RWPE2 (cell line): ENCODE results near the gene BMP7.

Experiments used
- ATAC-seq: fragments of 200-7000 bp; cut with Tn5 transposase; 3 replicates; pipeline ENCODE4 v1.9.1; 2021; ENCODE audit warnings: low read depth
- DNase-seq: peaks from one replicate; pipeline ENCODE4 v3.0.0-alpha.2; 2020; ENCODE audit warnings: low spot score
- H3K27ac ChIP-seq: fragments of 450-650 bp; 2 replicates; pipeline ENCODE4 v1.5.1; 2017; ENCODE audit warnings: mild to moderate bottlenecking; ENCODE audit not compliant: poor library complexity, severe bottlenecking
- H3K27me3 ChIP-seq: fragments of 250-450 bp; sonication (Bioruptor Pico); 2 replicates; pipeline ENCODE4 v1.5.1; 2021; ENCODE audit warnings: mild to moderate bottlenecking, moderate library complexity; ENCODE audit not compliant: insufficient read depth, poor library complexity, severe bottlenecking
- H3K36me3 ChIP-seq: fragments of 250-450 bp; sonication (Bioruptor Pico); 2 replicates; pipeline ENCODE4 v1.5.1; 2020; ENCODE audit warnings: low read depth, mild to moderate bottlenecking, moderate library complexity
- H3K4me1 ChIP-seq: fragments of 250-450 bp; sonication (Bioruptor Pico); 2 replicates; pipeline ENCODE4 v1.5.1; 2021; ENCODE audit warnings: mild to moderate bottlenecking, moderate library complexity; ENCODE audit not compliant: insufficient read depth, poor library complexity, severe bottlenecking
- H3K4me3 ChIP-seq: fragments of 250-450 bp; sonication (Bioruptor Pico); 2 replicates; pipeline ENCODE4 v1.5.1; 2021; ENCODE audit warnings: mild to moderate bottlenecking, moderate library complexity; ENCODE audit not compliant: severe bottlenecking
- H3K9me3 ChIP-seq: fragments of 250-450 bp; sonication (Bioruptor Pico); 2 replicates; pipeline ENCODE4 v1.5.1; 2021; ENCODE audit warnings: mild to moderate bottlenecking, moderate library complexity; ENCODE audit not compliant: severe bottlenecking
- CTCF ChIP-seq: fragments of 450-650 bp; IDR thresholded peaks from one replicate; pipeline ENCODE4 v1.5.1; 2017; ENCODE audit warnings: mild to moderate bottlenecking, moderate library complexity; ENCODE audit not compliant: poor library complexity, severe bottlenecking

Gene BMP7

GRCh38 chr20:57212534-57213276, 53.7 kb downstream of the BMP7 start:
- Histone ChIP-seq H3K27ac (peak overlapping the region; percentile 1), H3K9me3 (no peaks in the 10 kb centered on the region), H3K27me3 (no peaks in the 10 kb centered on the region), H3K4me3 (no peak overlapping the region), H3K36me3 (no peaks in the 10 kb centered on the region), H3K4me1 (peaks cover 12% of the 10 kb centered on the region)
- TF ChIP-seq CTCF = no peak
- peak; percentile 99 for DNase-seq
- ATAC-seq = peak; percentile 100

GRCh38 chr20:57211908-57212533, 54.4 kb downstream of the BMP7 start:
- Histone ChIP-seq H3K27me3 (no peaks in the 10 kb centered on the region), H3K4me1 (peaks cover 12% of the 10 kb centered on the region), H3K9me3 (no peaks in the 10 kb centered on the region), H3K4me3 (no peak overlapping the region), H3K27ac (no peak overlapping the region), H3K36me3 (no peaks in the 10 kb centered on the region)
- TF ChIP-seq CTCF = no peak
- ATAC-seq (peak; percentile 15; the same call in 2 of the 3 replicates), DNase-seq (peak; percentile 68)

- Histone ChIP-seq H3K27me3 (no peaks in the 10 kb centered on the region), H3K27ac (no peak overlapping the region), H3K4me1 (peaks cover 12% of the 10 kb centered on the region), H3K4me3 (no peak overlapping the region), H3K36me3 (no peaks in the 10 kb centered on the region), H3K9me3 (no peaks in the 10 kb centered on the region)
- TF ChIP-seq CTCF = no peak
- DNase-seq (no peak), ATAC-seq (no peak)
Measured at GRCh38 chr20:57211406-57211805, 55.0 kb downstream of the BMP7 start.

GRCh38 chr20:57210911-57211280, 55.5 kb downstream of the BMP7 start:
- Histone ChIP-seq H3K27me3 (no peaks in the 10 kb centered on the region), H3K27ac (no peak overlapping the region), H3K9me3 (no peaks in the 10 kb centered on the region), H3K4me3 (no peak overlapping the region), H3K36me3 (no peaks in the 10 kb centered on the region), H3K4me1 (peaks cover 13% of the 10 kb centered on the region)
- no peak for TF ChIP-seq CTCF
- no peak for ATAC-seq
- DNase-seq = no peak
